Testis (tissue), 3 donors: ENCODE measurements around the gene CLEC5A. TPM values are rescaled to one million over a fixed set of nuclear protein-coding genes. Genes with fewer than 3 reads are reported as not detected.

Source experiments
- DNase-seq: peaks from one replicate; pipeline ENCODE4 v3.0.0-alpha.2; 2019
- H3K27ac ChIP-seq, 2 donors: fragments of 200-600 bp; sonication (generic); one replicate each; pipeline ENCODE4 v1.5.1; 2019
- H3K27me3 ChIP-seq: fragments of 200-600 bp; sonication (generic); one replicate; pipeline ENCODE4 v1.5.1; 2019
- H3K36me3 ChIP-seq: fragments of 200-600 bp; sonication (generic); one replicate; pipeline ENCODE4 v1.5.1; 2017; ENCODE audit warnings: low read depth; ENCODE audit errors: missing control alignments
- H3K4me1 ChIP-seq: fragments of 200-600 bp; sonication (generic); one replicate; pipeline ENCODE4 v1.5.1; 2019
- H3K4me3 ChIP-seq, 2 donors: fragments of 200-600 bp; sonication (generic); one replicate each; pipeline ENCODE4 v1.5.1; 2017 to 2019
- H3K9me3 ChIP-seq: fragments of 200-600 bp; sonication (generic); one replicate; pipeline ENCODE4 v1.5.1; 2017
- CTCF ChIP-seq, 3 experiments: fragments of 450-650 bp in 2 of 3; fragments of 200-600 bp in 1 of 3; sonication (generic) in 1 of 3; IDR thresholded peaks; one replicate each; pipeline ENCODE4 v1.5.1; 2016 to 2019; ENCODE audit warnings: antibody characterized with exemption in 3 of 3, mild to moderate bottlenecking in 2 of 3, moderate library complexity in 1 of 3
- POLR2A ChIP-seq: fragments of 450-650 bp; IDR thresholded peaks from one replicate; pipeline ENCODE4 v1.6.1; 2017; ENCODE audit warnings: antibody characterized with exemption, mild to moderate bottlenecking, moderate library complexity
- WGBS, 2 donors: methylation state at CpG; one replicate each; pipeline ENCODE4 v1.1.5; 2018; 5-methylcytosine and 5-hydroxymethylcytosine counted together
- intact Hi-C: fragments of 100-400 bp; cut with DNase I; formaldehyde crosslinking; loops from one replicate; pipeline ENCODE4 v1.15.1; 2023; ENCODE audit warnings: low total_unique reads
- polyA plus RNA-seq: library from polyadenylated mRNA; stranded (reverse); fragments of 350-450 nt; fragmentation: Illumina TruSeq; extraction: RNeasy Lipid Tissue Mini Kit (QIAGEN cat#74804); gene quantifications from one replicate; pipeline ENCODE4 v1.2.3, GENCODE V29; 2014; ENCODE audit warnings: low read depth, low replicate concordance; ENCODE audit not compliant: insufficient read depth
- total RNA-seq, 2 donors: library from RNA; depleted of rRNA; stranded (reverse); fragments of >200 nt; gene quantifications; one replicate each; pipeline ENCODE4 v1.2.3, GENCODE V29; 2016

Gene CLEC5A
- total and polyA plus RNA-seq, 3 donors from 2014 or later = 0.31 to 0.74 (median 0.70) TPM

GRCh38 chr7:141949911-141950310, 3.1 kb upstream of the CLEC5A start:
- Histone ChIP-seq H3K27ac (no peak overlapping the region), H3K9me3 (no peaks in the 10 kb centered on the region), H3K36me3 (no peaks in the 10 kb centered on the region), H3K4me1 (no peaks in the 10 kb centered on the region), H3K27me3 (no peaks in the 10 kb centered on the region), H3K4me3 (no peak overlapping the region)
- intact Hi-C loops = no loop called here
- TF ChIP-seq CTCF (IDR thresholded peaks at IDR 0.05) (no peak), POLR2A (no peak)
- no peak for DNase-seq
- WGBS, 2 donors = 80 to 83% methylated on average over 3 of the region's 3 CpGs

- 47 to 57% methylated on average over 2 of the region's 2 CpGs for WGBS, 2 donors
- DNase-seq = no peak
- H3K4me3 ChIP-seq = no peak overlapping the region
- intact Hi-C loops = no loop called here
- H3K9me3 ChIP-seq = no peaks in the 10 kb centered on the region
- no peaks in the 10 kb centered on the region for H3K36me3 ChIP-seq
- H3K27ac ChIP-seq = no peak overlapping the region
- H3K27me3 ChIP-seq = no peaks in the 10 kb centered on the region
- TF ChIP-seq POLR2A = no peak
- no peak for TF ChIP-seq CTCF (IDR thresholded peaks at IDR 0.05)
- H3K4me1 ChIP-seq = no peaks in the 10 kb centered on the region
These were observed 2.7 kb upstream of the CLEC5A start for GRCh38 chr7:141949451-141949850.

- no peak overlapping the region for H3K4me3 ChIP-seq
- H3K36me3 ChIP-seq = no peaks in the 10 kb centered on the region
- no peaks in the 10 kb centered on the region for H3K4me1 ChIP-seq
- 88 to 93% methylated on average over 2 of the region's 2 CpGs for WGBS, 2 donors
- no peaks in the 10 kb centered on the region for H3K9me3 ChIP-seq
- no peak for DNase-seq
- H3K27ac ChIP-seq = no peak overlapping the region
- intact Hi-C loops = no loop called here
- TF ChIP-seq CTCF (IDR thresholded peaks at IDR 0.05) = no peak
- no peak for TF ChIP-seq POLR2A
- H3K27me3 ChIP-seq = no peaks in the 10 kb centered on the region
These were observed 2.2 kb upstream of the CLEC5A start for GRCh38 chr7:141949021-141949420.

GRCh38 chr7:141945356-141945755, 1.4 kb downstream of the CLEC5A start:
- Histone ChIP-seq H3K4me3 (no peak overlapping the region), H3K27me3 (no peaks in the 10 kb centered on the region), H3K4me1 (no peaks in the 10 kb centered on the region), H3K9me3 (no peaks in the 10 kb centered on the region), H3K27ac (no peak overlapping the region), H3K36me3 (no peaks in the 10 kb centered on the region)
- DNase-seq = no peak
- 58 to 63% methylated on average over 3 of the region's 3 CpGs for WGBS, 2 donors
- intact Hi-C loops = no loop called here
- no peak for TF ChIP-seq POLR2A

- Histone ChIP-seq H3K27ac (no peak overlapping the region), H3K27me3 (no peaks in the 10 kb centered on the region), H3K4me3 (no peak overlapping the region), H3K9me3 (no peaks in the 10 kb centered on the region), H3K36me3 (no peaks in the 10 kb centered on the region), H3K4me1 (no peaks in the 10 kb centered on the region)
- WGBS, 2 donors = 69 to 71% methylated on average over 3 of the region's 3 CpGs
- TF ChIP-seq CTCF (IDR thresholded peaks at IDR 0.05) (no peak), POLR2A (no peak)
- intact Hi-C loops = no loop called here
- no peak for DNase-seq
These were observed 2.0 kb downstream of the CLEC5A start for GRCh38 chr7:141944811-141945210.
